Measurements from ENCODE around the gene LIMK2. TPM values are rescaled to one million over a fixed set of nuclear protein-coding genes. Genes with fewer than 3 reads are reported as not detected.
A peak's percentile ranks its signal among the peaks of the same experiment; 100 is the strongest.
"Not testable (repeated sequence)": the region's sequence is repeated elsewhere in the genome, so short reads cannot be mapped to it uniquely, and the experiment has no call there.

The LIMK2 gene
- total RNA-seq, 1 donor from 2014 or later: 51.1 TPM

GRCh38 chr22:31290494-31291471, 78.7 kb downstream of the LIMK2 start:
- peak; percentile 96 for DNase-seq

DNA sequence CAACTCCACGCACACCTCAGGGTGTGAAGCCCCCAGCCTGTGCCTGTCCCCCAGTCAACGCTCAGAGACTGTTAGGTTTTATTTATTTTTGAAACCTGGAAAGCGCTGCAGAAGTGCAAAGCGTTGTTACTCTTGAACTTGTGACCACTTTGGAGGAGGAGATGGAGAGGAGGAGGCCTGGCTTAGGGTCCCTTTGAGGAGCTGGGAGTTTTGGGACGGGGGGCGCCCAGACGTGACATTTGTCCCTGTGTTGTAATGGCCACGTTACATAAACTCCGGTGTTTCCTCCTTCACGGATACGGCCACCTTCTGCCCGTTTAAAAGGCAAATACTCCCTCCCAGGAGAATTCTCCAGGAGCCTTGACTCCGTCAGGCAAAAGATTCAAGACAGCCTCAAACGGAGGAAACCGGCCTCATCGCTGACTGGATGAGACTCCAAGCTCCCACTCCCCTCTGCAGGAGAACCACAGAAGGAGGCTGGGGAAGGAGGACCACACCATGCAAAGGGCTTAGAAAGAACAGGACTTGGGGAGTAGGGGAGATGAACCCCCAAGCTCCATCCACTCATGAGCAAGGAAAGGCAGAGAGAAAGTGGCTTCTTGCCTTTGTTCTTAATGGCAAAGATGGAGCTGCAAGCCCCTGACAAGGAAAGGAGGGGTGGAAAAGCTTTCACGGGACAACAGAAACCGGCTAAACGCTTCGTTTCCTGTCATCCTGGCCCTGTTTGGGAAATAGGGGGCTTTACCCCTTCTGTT, 79.6 kb downstream of the LIMK2 start:
- DNase-seq: no peak

GRCh38 chr22:31292236-31292989, 80.3 kb downstream of the LIMK2 start, which contains the start of gene PIK3IP1:
Gene PIK3IP1 (minus strand): TSS chr22:31292488. CDS start chr22:31292344, 144 bp downstream.
- DNase-seq: peak; percentile 86

DNA sequence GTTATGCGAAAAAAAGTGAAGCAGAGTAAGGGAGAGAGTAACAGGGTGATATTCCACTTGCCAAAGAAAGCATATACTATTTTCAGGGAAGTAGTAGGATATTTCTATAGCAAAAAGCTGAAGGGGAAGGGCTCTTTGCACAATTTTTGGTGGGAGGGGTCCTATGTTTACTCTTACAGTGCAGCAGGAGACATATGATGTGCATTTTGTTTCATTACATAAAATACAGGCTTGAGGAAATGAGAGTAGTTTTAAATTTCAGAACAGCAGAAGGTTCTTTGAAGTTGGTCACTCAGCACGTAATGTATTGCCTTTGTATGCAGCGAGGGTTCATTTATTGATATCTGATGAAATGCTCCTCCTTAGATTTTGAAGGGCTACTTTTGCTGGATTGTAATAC, 83.3 kb downstream of the LIMK2 start:
- no peak for DNase-seq

GRCh38 chr22:31295831-31296657, 83.9 kb downstream of the LIMK2 start:
- no peak for DNase-seq

GRCh38 chr22:31300896-31301295, 88.8 kb downstream of the LIMK2 start:
- no peak for DNase-seq

DNA sequence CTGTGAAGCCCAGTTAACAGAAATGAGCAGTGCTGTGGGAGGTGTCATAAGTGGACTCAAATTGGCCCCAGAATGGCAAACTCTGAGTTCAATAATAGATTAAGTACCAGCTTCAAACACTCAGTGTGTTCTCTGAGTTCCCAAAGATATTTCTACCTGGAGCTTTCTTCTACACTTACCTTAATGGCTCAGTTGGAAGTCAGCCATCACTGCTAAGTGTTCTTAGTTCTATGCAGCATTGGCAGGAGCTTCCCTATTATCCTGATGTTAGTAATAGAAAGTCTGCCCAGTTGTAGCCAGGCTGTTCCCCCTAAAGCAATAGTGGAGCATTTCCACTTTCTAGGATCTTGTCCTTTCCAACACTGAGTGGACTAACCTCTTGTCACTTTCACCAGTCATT, 89.9 kb downstream of the LIMK2 start:
- no peak for DNase-seq

DNA sequence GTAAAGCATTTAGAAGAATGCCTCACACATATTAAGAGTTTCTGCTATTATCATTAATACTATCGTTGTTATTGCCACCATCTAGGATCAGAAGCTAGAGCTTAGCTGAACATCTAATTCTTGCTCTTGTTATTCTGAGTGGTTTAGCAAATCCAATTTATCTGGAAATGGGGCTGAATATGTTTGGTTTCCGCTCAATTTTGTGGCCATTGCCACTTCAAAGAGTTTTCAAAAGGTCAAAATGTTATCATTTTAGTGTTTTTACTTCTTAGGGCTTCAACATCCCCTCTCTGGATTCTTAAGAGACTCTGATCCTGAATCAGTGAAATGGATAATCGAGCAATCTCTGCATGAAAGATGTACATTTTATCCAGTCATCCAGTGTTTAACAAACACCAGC, 90.4 kb downstream of the LIMK2 start:
- DNase-seq: no peak

- DNase-seq: no peak
Observed at GRCh38 chr22:31305194-31305593, 93.1 kb downstream of the LIMK2 start.

- no peak for DNase-seq
Observed at GRCh38 chr22:31308181-31308580, 96.1 kb downstream of the LIMK2 start.

GRCh38 chr22:31313366-31314147, 101.5 kb downstream of the LIMK2 start:
- DNase-seq: peak; percentile 83

- not testable (repeated sequence) for DNase-seq
Observed at GRCh38 chr22:31314220-31314619, 102.1 kb downstream of the LIMK2 start.

- DNase-seq: no peak
Observed at GRCh38 chr22:31321421-31321820, 109.3 kb downstream of the LIMK2 start.

DNA sequence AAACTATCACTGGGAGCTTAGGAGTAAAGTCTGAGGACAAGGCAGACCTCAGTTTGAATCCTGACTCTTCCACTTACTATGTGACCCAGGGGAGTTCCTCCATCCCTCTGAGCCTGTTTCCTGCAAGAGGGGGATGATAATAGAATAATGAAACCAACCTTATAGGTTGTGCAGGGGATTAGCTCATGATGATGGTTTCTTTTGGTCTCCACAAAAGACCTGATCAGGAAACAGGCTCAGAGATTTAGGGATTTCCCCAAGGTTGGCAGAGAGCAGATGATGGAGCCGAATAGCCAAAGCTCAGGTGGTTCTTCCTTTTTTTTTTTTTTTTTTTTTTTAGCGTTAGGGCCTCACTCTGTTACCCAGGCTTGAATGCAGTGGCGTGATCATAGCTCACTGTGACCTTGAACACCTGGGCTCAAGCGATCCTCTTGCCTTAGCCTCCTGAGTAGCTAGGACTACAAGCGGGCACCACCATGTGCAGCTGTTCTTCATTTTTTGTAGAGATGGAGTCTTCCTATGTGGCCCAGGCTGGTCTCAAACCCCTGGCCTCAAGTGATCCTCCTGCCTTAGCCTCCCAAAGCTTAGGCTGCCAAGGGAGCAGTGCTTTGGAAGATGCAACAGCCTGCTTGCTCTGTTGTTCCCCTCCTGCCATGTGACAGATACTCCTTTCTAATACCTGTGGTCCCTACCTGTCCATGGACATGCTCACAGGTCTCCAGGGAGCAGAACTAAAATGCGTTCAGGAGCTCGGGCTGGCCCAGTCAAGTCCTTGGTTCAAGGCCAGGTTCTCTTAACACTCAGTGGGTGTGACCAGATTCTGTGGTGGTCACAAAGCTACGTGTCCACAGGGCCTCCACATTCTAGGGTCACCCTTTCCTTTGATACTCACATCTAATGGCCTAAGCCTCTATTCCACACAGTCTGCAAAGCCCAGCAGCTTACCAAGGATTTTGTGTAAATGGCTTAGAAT, 111.8 kb downstream of the LIMK2 start:
- no peak for DNase-seq

GRCh38 chr22:31326877-31327276, 114.8 kb downstream of the LIMK2 start:
- DNase-seq: no peak

DNA sequence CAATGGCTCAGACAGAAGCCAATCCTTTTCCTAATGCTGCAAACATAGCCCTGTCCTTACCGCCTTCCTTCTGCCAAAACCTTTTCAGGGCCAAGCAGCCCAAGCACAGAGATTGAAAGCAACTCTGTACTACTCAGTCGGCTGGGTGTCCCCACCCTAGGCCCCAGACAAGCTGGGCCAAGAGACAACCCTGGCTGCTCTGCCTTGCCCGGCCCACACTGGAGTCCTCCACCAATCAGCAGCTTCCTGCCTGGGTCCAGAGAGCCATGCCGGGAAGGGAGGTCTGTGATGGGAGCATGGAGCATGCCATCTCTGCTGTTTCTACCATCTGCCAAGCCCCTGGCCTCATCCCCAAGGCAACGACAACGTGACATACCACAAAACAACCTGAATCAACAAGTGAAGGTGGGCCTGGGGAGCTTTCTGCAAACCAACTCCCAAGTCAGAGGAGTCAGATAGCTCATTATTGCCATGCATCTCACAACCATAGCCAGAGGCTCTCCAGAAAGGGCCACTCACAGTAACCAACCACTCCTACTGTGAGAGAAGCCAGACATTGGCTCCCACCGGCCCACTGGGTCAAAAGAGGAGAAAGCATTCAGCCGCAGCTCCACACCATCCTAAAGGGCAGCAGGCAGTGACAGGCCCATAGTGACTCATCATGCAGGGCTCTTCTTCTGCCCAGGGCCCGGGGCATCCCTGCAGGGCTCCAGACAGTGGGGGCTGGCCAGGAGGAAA, 115.9 kb downstream of the LIMK2 start:
- DNase-seq: no peak

- DNase-seq: no peak
Observed at GRCh38 chr22:31328544-31328960, 116.5 kb downstream of the LIMK2 start.

- DNase-seq: no peak
Observed at GRCh38 chr22:31329029-31329428, 116.9 kb downstream of the LIMK2 start.

Data from tongue (tissue), 2 donors.